Measurements from ENCODE around the gene PRKAB1. TPM values are rescaled to one million over a fixed set of nuclear protein-coding genes. Genes with fewer than 3 reads are reported as not detected.
"Not testable (repeated sequence)": the region's sequence is repeated elsewhere in the genome, so short reads cannot be mapped to it uniquely, and the experiment has no call there.

The PRKAB1 gene
- total RNA-seq, result 68.3 TPM

GRCh38 chr12:119667577-119668323 is at the start of gene PRKAB1:
TSS of gene PRKAB1 (plus strand) at chr12:119668133. CDS start at chr12:119668245, 112 bp downstream.
- TF ChIP-seq POLR2A (IDR thresholded peaks at IDR 0.05) (peak in 1 of 2 donors; percentile 44), CTCF (IDR thresholded peaks at IDR 0.05) (peak; percentile 35 to 92 (median 81)), POLR2AphosphoS5 (IDR thresholded peaks at IDR 0.05; ENCODE audit: insufficient read depth in 1 of 2, low read depth in 1 of 2) (peak; percentile 91 to 92)
- H3K36me3 ChIP-seq, result peaks cover 0 to 13% of the 10 kb centered on the region in 2 donors
- H3K9me3 ChIP-seq, result no peaks in the 10 kb centered on the region
- H3K4me3 ChIP-seq, result peak within 1 kb of the TSS; percentile 76 to 93
- intact Hi-C loops (cut with DNase I), result no loop called here
- H3K27ac ChIP-seq, result peak within 1 kb of the TSS; percentile 85
- H3K4me1 ChIP-seq, result peaks cover 32% of the 10 kb centered on the region
- DNase-seq (ENCODE audit: extremely low spot score in 2 of 2), result peak in 1 of 2 donors; percentile 96
- no peaks in the 10 kb centered on the region for H3K27me3 ChIP-seq

GRCh38 chr12:119618328-119618896 is 49.5 kb upstream of the PRKAB1 start:
- DNase-seq (ENCODE audit: extremely low spot score in 2 of 2); H3K4me1 ChIP-seq; H3K9me3 ChIP-seq; H3K4me3 ChIP-seq; H3K27me3 ChIP-seq; H3K36me3 ChIP-seq; H3K27ac ChIP-seq; intact Hi-C loops (cut with DNase I): not testable (repeated sequence)

GRCh38 chr12:119620490-119620889 is 47.4 kb upstream of the PRKAB1 start:
- no peak overlapping the region for H3K27ac ChIP-seq
- TF ChIP-seq CTCF (IDR thresholded peaks at IDR 0.05), result no peak
- no peak for TF ChIP-seq POLR2AphosphoS5 (IDR thresholded peaks at IDR 0.05; ENCODE audit: insufficient read depth in 1 of 2, low read depth in 1 of 2)
- no peak for TF ChIP-seq POLR2A (IDR thresholded peaks at IDR 0.05)
- H3K27me3 ChIP-seq, result no peaks in the 10 kb centered on the region
- H3K36me3 ChIP-seq, result no peaks in the 10 kb centered on the region
- H3K4me1 ChIP-seq, result no peaks in the 10 kb centered on the region
- no peak for DNase-seq (ENCODE audit: extremely low spot score in 2 of 2)
- H3K9me3 ChIP-seq, result no peaks in the 10 kb centered on the region
- no peak overlapping the region for H3K4me3 ChIP-seq
- intact Hi-C loops (cut with DNase I), result no loop called here

GRCh38 chr12:119621878-119622277 is 46.1 kb upstream of the PRKAB1 start:
- TF ChIP-seq POLR2A (IDR thresholded peaks at IDR 0.05), result no peak
- TF ChIP-seq POLR2AphosphoS5 (IDR thresholded peaks at IDR 0.05; ENCODE audit: insufficient read depth in 1 of 2, low read depth in 1 of 2), result no peak
- no peak for TF ChIP-seq CTCF (IDR thresholded peaks at IDR 0.05)
- intact Hi-C loops (cut with DNase I), result no loop called here
- no peak for DNase-seq (ENCODE audit: extremely low spot score in 2 of 2)
- Histone ChIP-seq H3K27ac (no peak overlapping the region), H3K4me3 (no peak overlapping the region), H3K4me1 (no peaks in the 10 kb centered on the region), H3K9me3 (no peaks in the 10 kb centered on the region), H3K27me3 (no peaks in the 10 kb centered on the region), H3K36me3 (no peaks in the 10 kb centered on the region)

GRCh38 chr12:119624966-119625365 is 43.0 kb upstream of the PRKAB1 start:
- no peak overlapping the region for H3K27ac ChIP-seq
- H3K4me1 ChIP-seq, result no peaks in the 10 kb centered on the region
- no peaks in the 10 kb centered on the region for H3K9me3 ChIP-seq
- intact Hi-C loops (cut with DNase I), result no loop called here
- DNase-seq (ENCODE audit: extremely low spot score in 2 of 2), result no peak
- no peak overlapping the region for H3K4me3 ChIP-seq
- H3K36me3 ChIP-seq, result no peaks in the 10 kb centered on the region
- TF ChIP-seq POLR2A (IDR thresholded peaks at IDR 0.05) (no peak), POLR2AphosphoS5 (IDR thresholded peaks at IDR 0.05; ENCODE audit: insufficient read depth in 1 of 2, low read depth in 1 of 2) (no peak), CTCF (IDR thresholded peaks at IDR 0.05) (no peak)
- H3K27me3 ChIP-seq, result no peaks in the 10 kb centered on the region

All from vagina (tissue), 2 donors.